ENCODE data around the gene WDR18.

Gene WDR18

GRCh38 chr19:1041272-1041834 is 57.2 kb downstream of the WDR18 start:
- no peak for DNase-seq (ENCODE audit: extremely low read depth in 1 of 2, low read depth in 1 of 2)

- DNase-seq (ENCODE audit: extremely low read depth in 1 of 2, low read depth in 1 of 2), result no peak
These were observed 57.9 kb downstream of the WDR18 start for GRCh38 chr19:1041835-1042685.

DNA sequence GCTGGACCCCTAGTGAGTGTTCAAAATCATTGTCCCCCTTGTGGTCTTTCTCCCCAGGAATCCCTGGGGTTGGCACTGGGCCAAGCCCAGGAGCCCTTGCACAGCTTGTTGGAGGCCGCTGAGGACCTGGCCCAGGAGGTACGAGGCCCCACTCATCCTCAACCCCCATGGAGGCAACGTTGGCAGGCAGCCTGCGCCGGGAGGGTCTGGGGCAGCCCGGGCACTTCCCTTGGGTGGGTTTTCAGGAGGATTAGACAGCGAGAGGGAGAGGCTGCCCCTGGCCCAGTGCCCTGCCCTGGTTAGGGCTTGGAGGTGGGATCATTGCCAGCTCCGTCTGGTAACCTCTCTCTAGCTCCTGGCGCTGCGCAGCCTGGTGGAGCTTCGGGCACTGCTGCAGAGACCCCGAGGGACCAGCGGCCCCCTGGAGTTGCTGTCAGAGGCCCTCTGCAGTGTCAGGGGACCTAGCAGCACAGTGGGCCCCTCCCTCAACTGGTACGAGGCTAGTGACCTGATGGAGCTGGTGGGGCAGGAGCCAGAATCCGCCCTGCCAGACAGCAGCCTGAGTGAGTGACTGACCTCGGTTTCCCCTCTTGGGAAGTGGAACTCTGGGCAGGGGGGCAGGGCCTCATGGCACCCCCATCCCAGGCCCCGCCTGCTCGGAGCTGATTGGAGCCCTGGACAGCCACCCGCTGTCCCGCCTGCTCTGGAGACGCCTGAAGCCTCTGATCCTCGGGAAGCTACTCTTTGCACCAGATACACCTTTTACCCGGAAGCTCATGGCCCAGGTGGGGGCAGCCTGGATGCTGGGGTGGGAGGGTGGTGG is 58.8 kb downstream of the WDR18 start:
- DNase-seq (ENCODE audit: extremely low read depth in 1 of 2, low read depth in 1 of 2), result no peak

Measured in stimulated activated CD8-positive, alpha-beta memory T cell treated with anti-CD3 and anti-CD28 coated beads, Interleukin-7, amount 100 ng/mL, for 48 hours (primary cell).